GM12878 (cell line): Measurements from ENCODE around the gene TMEM109. TPM values are rescaled to one million over a fixed set of nuclear protein-coding genes. Genes with fewer than 3 reads are reported as not detected.

Source experiments
- ATAC-seq: fragments of 200-7000 bp; cut with Tn5 transposase; 3 replicates; pipeline ENCODE4 v1.9.1; 2020; ENCODE audit warnings: mild to moderate bottlenecking, moderate library complexity
- BruUV-seq: library from RNA; stranded (reverse); fragments of 400-500 nt; replicated peaks from 2 replicates; lab custom pipeline; 2021; lab: Mats Ljungman, UMichigan
- CTCF ChIA-PET: fragments of 300-600 bp; sonication (Branson Sonifier 250); formaldehyde crosslinking; extraction: SDS; loops from one replicate; lab custom pipeline; 2021; ENCODE audit warnings: inconsistent platforms; lab: Yijun Ruan, JAX
- POLR2A ChIA-PET: fragments of 350-600 bp; formaldehyde crosslinking; extraction: SDS; loops from one replicate; lab custom pipeline; 2021; ENCODE audit warnings: inconsistent platforms; lab: Charles Lee
- RAD21 ChIA-PET: fragments of 300-600 bp; sonication (Branson Sonifier 250); formaldehyde crosslinking; loops from one replicate; lab custom pipeline; 2023; ENCODE audit warnings: antibody characterized with exemption; ENCODE audit not compliant: unreplicated experiment; lab: Charles Lee
- SMC1A ChIA-PET: fragments of 300-600 bp; sonication (Branson Sonifier 250); formaldehyde crosslinking; loops from one replicate; lab custom pipeline; 2023; ENCODE audit not compliant: unreplicated experiment, uncharacterized antibody; lab: Charles Lee
- DNase-seq: peaks from one replicate; pipeline ENCODE4 v3.0.0-alpha.2; 2011; ENCODE audit warnings: low read depth, low spot score
- FAIRE-seq: peaks from 3 replicates; lab custom pipeline; 2011; peaks lifted over from hg19 to GRCh38; lab: Jason Lieb, UNC
- H2AFZ ChIP-seq: 2 replicates; pipeline ENCODE4 v1.6.0; 2011; ENCODE audit warnings: low read depth, low read length, control low read depth; ENCODE audit not compliant: control insufficient read depth
- H3K27ac ChIP-seq: 2 replicates; pipeline ENCODE4 v1.5.1; 2011; ENCODE audit warnings: control low read depth; ENCODE audit not compliant: control insufficient read depth, insufficient read depth
- H3K27me3 ChIP-seq, 2 experiments: replicated peaks in 1 of 2; 2 replicates each; pipeline versions ENCODE4 v1.6.0 to v1.6.1; 2011; ENCODE audit warnings: low read length in 1 of 2; ENCODE audit not compliant: control insufficient read depth in 2 of 2, insufficient read depth in 2 of 2
- H3K36me3 ChIP-seq, 2 experiments: 2 replicates each; pipeline ENCODE4 v1.5.1; 2011; ENCODE audit warnings: low read length in 1 of 2; ENCODE audit not compliant: control insufficient read depth in 2 of 2, insufficient read depth in 2 of 2
- H3K4me1 ChIP-seq: 2 replicates; pipeline ENCODE4 v1.6.1; 2011; ENCODE audit warnings: mild to moderate bottlenecking, low read length, moderate library complexity, mixed read lengths; ENCODE audit not compliant: control insufficient read depth, insufficient read depth
- H3K4me2 ChIP-seq: 2 replicates; pipeline ENCODE4 v1.6.0; 2011; ENCODE audit warnings: control low read depth; ENCODE audit not compliant: control insufficient read depth, insufficient read depth
- H3K4me3 ChIP-seq: fragments of 200-600 bp; sonication (generic); 2 replicates; pipeline ENCODE4 v1.5.1; 2016
- H3K79me2 ChIP-seq: 2 replicates; pipeline ENCODE4 v1.6.0; 2011; ENCODE audit warnings: low read length; ENCODE audit not compliant: control insufficient read depth, insufficient read depth
- H3K9ac ChIP-seq: 2 replicates; pipeline ENCODE4 v1.8.0; 2011; ENCODE audit warnings: low read length, control low read depth, mixed read lengths; ENCODE audit not compliant: control insufficient read depth, insufficient read depth
- H3K9me3 ChIP-seq: replicated peaks from 3 replicates; pipeline ENCODE4 v1.5.1; 2011; ENCODE audit warnings: mild to moderate bottlenecking, low read length; ENCODE audit not compliant: control insufficient read depth, insufficient read depth
- H4K20me1 ChIP-seq: 2 replicates; pipeline ENCODE4 v1.6.0; 2011; ENCODE audit not compliant: control insufficient read depth, insufficient read depth
- CHD2 ChIP-seq: IDR thresholded peaks from 2 replicates; pipeline ENCODE4 v1.6.1; 2011; ENCODE audit warnings: low read depth, low read length, improper control_type of control experiment, borderline replicate concordance
- JUNB ChIP-seq: IDR thresholded peaks from 2 replicates; pipeline ENCODE4 v1.6.1; 2016; ENCODE audit warnings: antibody characterized with exemption, mild to moderate bottlenecking
- NFYA ChIP-seq: IDR thresholded peaks from 2 replicates; pipeline ENCODE4 v1.6.1; 2011; ENCODE audit warnings: low read depth, mild to moderate bottlenecking, low read length, improper control_type of control experiment, borderline replicate concordance
- RBBP5 ChIP-seq: fragments of 200-600 bp; sonication (generic); conservative IDR thresholded peaks from 2 replicates; pipeline ENCODE4 v1.6.1; 2016
- SIX5 ChIP-seq: IDR thresholded peaks from 2 replicates; pipeline ENCODE4 v1.6.1; 2011; ENCODE audit warnings: mild to moderate bottlenecking, low read depth, low read length, moderate library complexity; ENCODE audit not compliant: severe bottlenecking
- SPI1 ChIP-seq: IDR thresholded peaks from 2 replicates; pipeline ENCODE4 v1.6.1; 2011; ENCODE audit warnings: low read depth, mild to moderate bottlenecking, low read length, moderate library complexity, borderline replicate concordance; ENCODE audit not compliant: insufficient read depth
- SUPT20H ChIP-seq: IDR thresholded peaks from 2 replicates; pipeline ENCODE4 v1.6.1; 2011; ENCODE audit warnings: low read depth, mild to moderate bottlenecking, low read length, moderate library complexity, borderline replicate concordance; ENCODE audit not compliant: control insufficient read depth
- ZNF274 ChIP-seq: IDR thresholded peaks from one replicate; pipeline ENCODE4 v1.8.0; 2011; ENCODE audit not compliant: insufficient read length, insufficient read depth
- WGBS: methylation state at CpG from one replicate; pipeline ENCODE4 v1.1.6; 2016; ENCODE audit warnings: low lambda C conversion rate; ENCODE audit not compliant: insufficient replicate concordance, insufficient coverage; ENCODE audit errors: missing lambda C conversion rate; 5-methylcytosine and 5-hydroxymethylcytosine counted together
- in situ Hi-C: fragments of 300-500 bp; cut with MboI; formaldehyde crosslinking; loops from 9 replicates; pipeline ENCODE4 v1.14.3; 2018; ENCODE audit warnings: mixed read lengths
- intact Hi-C: fragments of 100-400 bp; cut with micrococcal nuclease; formaldehyde crosslinking; loops from one replicate; pipeline ENCODE4 v1.14.2; 2022; ENCODE audit not compliant: unreplicated experiment
- polyA plus RNA-seq, 11 experiments: library from polyadenylated mRNA; depleted of rRNA in 4 of 11; unstranded in 6 of 11; stranded (reverse) in 5 of 11; fragments of >200 nt; fragmentation: Nextera tagmentation in 4 of 11; fragmentation: Illumina TruSeq in 1 of 11; extraction: Ambion mirVana in 4 of 11; extraction: Trizol in 1 of 11; gene quantifications; 1 replicate in 1 of 11; 2 replicates in 10 of 11; pipeline versions ENCODE4 v1.2.1 to v1.2.3, GENCODE V29; 2011 to 2016; ENCODE audit warnings: inconsistent platforms in 2 of 11, missing spikeins in 2 of 11, low read depth in 1 of 11
- total RNA-seq, 4 experiments: library from RNA; depleted of rRNA in 3 of 4; stranded (reverse); fragments of >200 nt in 3 of 4; fragmentation: Illumina TruSeq in 1 of 4; extraction: Trizol in 1 of 4; gene quantifications; 2 replicates each; pipeline versions ENCODE4 v1.2.1 to v1.2.3, GENCODE V29; 2013 to 2021
- TF ChIP-seq, protein P1 (sequence below): IDR thresholded peaks from 2 replicates; pipeline ENCODE4 v1.6.1; 2012; ENCODE audit warnings: improper control_type of control experiment, low read depth, low read length; ENCODE audit not compliant: insufficient replicate concordance

Gene TMEM109
- total and polyA plus RNA-seq, 10 of the 15 experiments (the other 5 are each of a cell fraction or from before 2014, with no cell fraction given) = 21.9 to 199 (median 85.2) TPM

DNA sequence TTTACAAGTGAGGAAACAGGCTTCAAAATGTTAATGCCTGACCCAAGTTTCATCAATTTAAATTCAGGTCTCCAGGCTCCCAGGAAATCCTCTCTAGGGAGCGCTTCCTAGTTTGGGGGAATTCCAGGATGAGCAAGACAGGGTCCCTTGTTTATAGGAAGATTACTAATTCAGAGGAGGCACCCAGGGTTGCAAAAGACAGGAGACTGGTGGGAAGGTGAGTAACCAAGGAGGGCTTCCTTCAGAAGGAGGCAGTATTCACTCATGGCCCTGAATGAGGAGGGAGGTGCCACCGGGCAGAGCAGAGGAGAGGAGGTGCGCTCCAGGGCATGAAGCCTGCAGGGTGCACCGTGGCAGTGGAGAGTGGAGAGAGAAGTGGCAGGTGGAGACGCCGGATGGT is 11.9 kb downstream of the TMEM109 start:
- no peak overlapping the region for H3K9ac ChIP-seq
- H3K4me3 ChIP-seq = no peak overlapping the region
- H4K20me1 ChIP-seq = no peaks in the 10 kb centered on the region
- ATAC-seq (0 out of 3 replicates have a peak, but pooled peaks have one; percentile 4), DNase-seq (no peak), FAIRE-seq (no peak)
- 43% methylated on average over 6 of the region's 6 CpGs for WGBS
- no peaks in the 10 kb centered on the region for H3K79me2 ChIP-seq
- POLR2A ChIA-PET = interaction anchor here (0.6 to 1.4 kb wide), 2 partner anchors 9 to 16 kb away, joined by 3 to 4 read pairs; no protein-coding TSS in a partner anchor
- no peaks in the 10 kb centered on the region for H3K9me3 ChIP-seq
- CTCF ChIA-PET = interaction anchor here (0.5 to 0.6 kb wide), 2 partner anchors 23 to 203 kb away, joined by 3 read pairs; no protein-coding TSS in a partner anchor
- H2AFZ ChIP-seq = no peak overlapping the region
- peaks cover 22% of the 10 kb centered on the region for H3K4me1 ChIP-seq
- intact Hi-C loops (no loop called here), in situ Hi-C loops (no loop called here)
- TF ChIP-seq SIX5 (no peak), SPI1 (no peak), ZNF274 (no peak), NFYA (no peak), RBBP5 (no peak), JUNB (no peak), SUPT20H (no peak), CHD2 (no peak)
- TF ChIP-seq, protein P1, sequence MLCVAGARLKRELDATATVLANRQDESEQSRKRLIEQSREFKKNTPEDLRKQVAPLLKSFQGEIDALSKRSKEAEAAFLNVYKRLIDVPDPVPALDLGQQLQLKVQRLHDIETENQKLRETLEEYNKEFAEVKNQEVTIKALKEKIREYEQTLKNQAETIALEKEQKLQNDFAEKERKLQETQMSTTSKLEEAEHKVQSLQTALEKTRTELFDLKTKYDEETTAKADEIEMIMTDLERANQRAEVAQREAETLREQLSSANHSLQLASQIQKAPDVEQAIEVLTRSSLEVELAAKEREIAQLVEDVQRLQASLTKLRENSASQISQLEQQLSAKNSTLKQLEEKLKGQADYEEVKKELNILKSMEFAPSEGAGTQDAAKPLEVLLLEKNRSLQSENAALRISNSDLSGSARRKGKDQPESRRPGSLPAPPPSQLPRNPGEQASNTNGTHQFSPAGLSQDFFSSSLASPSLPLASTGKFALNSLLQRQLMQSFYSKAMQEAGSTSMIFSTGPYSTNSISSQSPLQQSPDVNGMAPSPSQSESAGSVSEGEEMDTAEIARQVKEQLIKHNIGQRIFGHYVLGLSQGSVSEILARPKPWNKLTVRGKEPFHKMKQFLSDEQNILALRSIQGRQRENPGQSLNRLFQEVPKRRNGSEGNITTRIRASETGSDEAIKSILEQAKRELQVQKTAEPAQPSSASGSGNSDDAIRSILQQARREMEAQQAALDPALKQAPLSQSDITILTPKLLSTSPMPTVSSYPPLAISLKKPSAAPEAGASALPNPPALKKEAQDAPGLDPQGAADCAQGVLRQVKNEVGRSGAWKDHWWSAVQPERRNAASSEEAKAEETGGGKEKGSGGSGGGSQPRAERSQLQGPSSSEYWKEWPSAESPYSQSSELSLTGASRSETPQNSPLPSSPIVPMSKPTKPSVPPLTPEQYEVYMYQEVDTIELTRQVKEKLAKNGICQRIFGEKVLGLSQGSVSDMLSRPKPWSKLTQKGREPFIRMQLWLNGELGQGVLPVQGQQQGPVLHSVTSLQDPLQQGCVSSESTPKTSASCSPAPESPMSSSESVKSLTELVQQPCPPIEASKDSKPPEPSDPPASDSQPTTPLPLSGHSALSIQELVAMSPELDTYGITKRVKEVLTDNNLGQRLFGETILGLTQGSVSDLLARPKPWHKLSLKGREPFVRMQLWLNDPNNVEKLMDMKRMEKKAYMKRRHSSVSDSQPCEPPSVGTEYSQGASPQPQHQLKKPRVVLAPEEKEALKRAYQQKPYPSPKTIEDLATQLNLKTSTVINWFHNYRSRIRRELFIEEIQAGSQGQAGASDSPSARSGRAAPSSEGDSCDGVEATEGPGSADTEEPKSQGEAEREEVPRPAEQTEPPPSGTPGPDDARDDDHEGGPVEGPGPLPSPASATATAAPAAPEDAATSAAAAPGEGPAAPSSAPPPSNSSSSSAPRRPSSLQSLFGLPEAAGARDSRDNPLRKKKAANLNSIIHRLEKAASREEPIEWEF = no peak
- H3K27me3 ChIP-seq = no peaks in the 10 kb centered on the region
- H3K4me2 ChIP-seq = peak overlapping the region; percentile 98
- RAD21 ChIA-PET = interaction anchor here (0.6 to 1.2 kb wide), 2 partner anchors 22 to 43 kb away, joined by 3 to 5 read pairs; no protein-coding TSS in a partner anchor
- no peak overlapping the region for H3K27ac ChIP-seq
- H3K36me3 ChIP-seq = peaks cover 2 to 15% of the 10 kb centered on the region in 2 experiments; a peak in 3 of 4 replicates
- BruUV-seq = no TSS peak
- SMC1A ChIA-PET = no interaction called here
